OCI-LY3 (cell line): ENCODE measurements around the gene EGR1.

ENCODE experiments used
- H2AFZ ChIP-seq: fragments of 200-600, 300-600 bp; shearing (Covaris generic); 2 replicates; pipeline ENCODE4 v1.6.0; 2014; ENCODE audit warnings: antibody characterized with exemption, low read depth, low read length
- H3K27ac ChIP-seq: fragments of 200-600, 300-600 bp; sonication (generic); 2 replicates; pipeline ENCODE4 v1.5.1; 2014; ENCODE audit warnings: mild to moderate bottlenecking, low read length, moderate library complexity, mixed read lengths
- H3K27me3 ChIP-seq: fragments of 200-600, 300-600 bp; sonication (generic); 2 replicates; pipeline ENCODE4 v1.6.1; 2014; ENCODE audit warnings: low read depth, low read length, mixed read lengths
- H3K36me3 ChIP-seq: fragments of 200-600, 300-600 bp; sonication (generic); replicated peaks from 2 replicates; pipeline ENCODE3; 2014; ENCODE audit warnings: low read depth, low read length, mixed read lengths
- H3K4me1 ChIP-seq: fragments of 300-600, 200-600 bp; sonication (generic); 2 replicates; pipeline ENCODE4 v1.6.1; 2014; ENCODE audit warnings: low read length, mixed read lengths
- H3K4me2 ChIP-seq: fragments of 200-600, 300-600 bp; sonication (generic); 2 replicates; pipeline ENCODE4 v1.6.1; 2014; ENCODE audit warnings: low read length, mixed read lengths
- H3K4me3 ChIP-seq: fragments of 300-600, 200-600 bp; sonication (generic); 2 replicates; pipeline ENCODE4 v1.5.1; 2014; ENCODE audit warnings: antibody characterized with exemption, mild to moderate bottlenecking, low read length, moderate library complexity
- H3K79me2 ChIP-seq: fragments of 300-600, 200-600 bp; shearing (Covaris generic); 2 replicates; pipeline ENCODE4 v1.6.1; 2014; ENCODE audit warnings: mild to moderate bottlenecking, low read length, mixed read lengths
- H3K9ac ChIP-seq: fragments of 300-600, 200-600 bp; shearing (Covaris generic); 2 replicates; pipeline ENCODE4 v1.6.0; 2014; ENCODE audit warnings: mild to moderate bottlenecking, low read length, moderate library complexity
- H3K9me3 ChIP-seq: fragments of 200-600, 300-600 bp; shearing (Covaris generic); 2 replicates; pipeline ENCODE4 v1.6.1; 2014; ENCODE audit warnings: low read length, mixed read lengths; ENCODE audit not compliant: insufficient read depth
- H4K20me1 ChIP-seq: fragments of 200-600, 300-600 bp; sonication (generic); 2 replicates; pipeline ENCODE4 v1.6.1; 2016; ENCODE audit warnings: low read length, mixed read lengths; ENCODE audit not compliant: insufficient read depth
- CTCF ChIP-seq: fragments of 200-600, 300-600 bp; sonication (generic); IDR thresholded peaks from 2 replicates; pipeline ENCODE4 v1.5.1; 2014; ENCODE audit warnings: antibody characterized with exemption, low read length, low read depth
- EZH2phosphoT487 ChIP-seq: fragments of 200-600 bp; shearing (Covaris generic); IDR thresholded peaks from 2 replicates; pipeline ENCODE4 v1.6.1; 2018; ENCODE audit warnings: antibody characterized with exemption, mixed run types, low read depth

Gene EGR1

GRCh38 chr5:138440159-138441073 is 24.9 kb upstream of the EGR1 start:
- Histone ChIP-seq H3K36me3 (peaks cover 8% of the 10 kb centered on the region), H3K4me1 (peaks cover 10% of the 10 kb centered on the region; the same call in 1 of the 2 replicates), H2AFZ (no peak overlapping the region), H4K20me1 (no peaks in the 10 kb centered on the region), H3K27me3 (no peaks in the 10 kb centered on the region), H3K79me2 (no peaks in the 10 kb centered on the region), H3K9me3 (no peaks in the 10 kb centered on the region), H3K9ac (no peak overlapping the region), H3K4me3 (no peak overlapping the region), H3K4me2 (no peak overlapping the region), H3K27ac (no peak overlapping the region)
- TF ChIP-seq CTCF: no peak
- TF ChIP-seq EZH2phosphoT487: no peak

DNA sequence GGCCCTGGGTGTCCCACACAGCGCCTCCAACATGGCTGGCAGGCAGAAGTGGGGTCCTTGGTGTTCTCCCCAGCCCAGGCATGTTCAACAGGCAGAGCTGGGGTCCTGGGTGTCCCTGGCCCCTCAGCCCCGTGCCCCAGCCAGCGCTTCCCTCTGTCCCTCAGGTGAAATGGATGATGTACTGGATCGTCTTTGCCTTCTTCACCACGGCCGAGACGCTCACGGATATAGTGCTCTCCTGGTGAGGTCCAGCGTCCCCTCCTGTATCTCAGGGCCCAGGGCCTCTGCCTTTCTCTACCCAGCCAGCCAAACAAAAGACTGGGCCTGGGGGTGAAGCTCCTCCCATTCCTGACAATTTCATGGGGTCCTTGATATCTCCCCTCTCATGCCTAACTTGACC is 24.1 kb upstream of the EGR1 start:
- no peak for TF ChIP-seq EZH2phosphoT487
- TF ChIP-seq CTCF: no peak
- H3K4me1 ChIP-seq: peaks cover 10% of the 10 kb centered on the region; the same call in 1 of the 2 replicates
- H3K36me3 ChIP-seq: peaks cover under 1% of the 10 kb centered on the region

GRCh38 chr5:138444078-138444773 is 21.1 kb upstream of the EGR1 start:
- H2AFZ ChIP-seq: no peak overlapping the region
- TF ChIP-seq EZH2phosphoT487 (no peak), CTCF (no peak)
- no peak overlapping the region for H3K9ac ChIP-seq
- no peaks in the 10 kb centered on the region for H3K27me3 ChIP-seq
- 0 out of 2 replicates have a peak, but pooled peaks cover 6% of the 10 kb centered on the region for H3K4me1 ChIP-seq
- no peak overlapping the region for H3K4me3 ChIP-seq
- no peaks in the 10 kb centered on the region for H3K9me3 ChIP-seq
- H4K20me1 ChIP-seq: no peaks in the 10 kb centered on the region
- H3K27ac ChIP-seq: no peak overlapping the region
- no peaks in the 10 kb centered on the region for H3K36me3 ChIP-seq
- no peak overlapping the region for H3K4me2 ChIP-seq
- H3K79me2 ChIP-seq: no peaks in the 10 kb centered on the region

More for the DNA sequence above, 24.1 kb upstream of the EGR1 start:
- H3K9ac ChIP-seq: no peak overlapping the region
- no peaks in the 10 kb centered on the region for H3K9me3 ChIP-seq
- no peaks in the 10 kb centered on the region for H4K20me1 ChIP-seq
- no peak overlapping the region for H3K4me2 ChIP-seq
- no peak overlapping the region for H2AFZ ChIP-seq
- H3K27me3 ChIP-seq: no peaks in the 10 kb centered on the region
- no peak overlapping the region for H3K27ac ChIP-seq
- H3K4me3 ChIP-seq: no peak overlapping the region
- no peaks in the 10 kb centered on the region for H3K79me2 ChIP-seq

DNA sequence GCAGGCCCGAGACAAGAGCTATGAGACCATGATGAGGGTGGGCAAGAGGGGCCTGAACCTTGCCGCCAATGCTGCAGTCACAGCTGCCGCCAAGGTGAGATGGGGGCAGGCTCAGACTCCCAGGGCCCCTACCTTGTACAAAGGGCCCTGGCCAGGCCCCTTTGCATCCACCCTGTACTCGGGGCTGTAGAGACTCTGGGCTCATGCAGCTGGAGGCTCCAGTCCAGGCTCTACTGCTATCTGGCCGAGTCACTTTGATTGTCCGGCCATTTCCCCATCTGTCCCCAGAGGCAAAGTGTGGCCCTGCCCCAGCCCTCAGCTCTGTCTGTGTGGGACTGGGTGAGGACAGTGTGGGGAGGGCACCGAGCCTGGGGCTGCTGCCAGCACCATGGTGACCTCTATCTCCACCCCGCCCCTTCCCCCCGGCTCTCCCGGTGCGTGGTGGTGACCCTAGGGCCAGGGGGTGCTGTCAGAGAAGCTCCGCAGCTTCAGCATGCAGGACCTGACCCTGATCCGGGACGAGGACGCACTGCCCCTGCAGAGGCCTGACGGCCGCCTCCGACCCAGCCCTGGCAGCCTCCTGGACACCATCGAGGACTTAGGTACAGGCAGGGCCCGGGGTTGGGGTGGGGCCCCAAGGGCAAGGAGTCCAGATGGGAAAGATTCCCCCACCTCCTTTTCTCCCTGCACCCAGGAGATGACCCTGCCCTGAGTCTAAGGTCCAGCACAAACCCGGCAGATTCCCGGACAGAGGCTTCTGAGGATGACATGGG is 20.3 kb upstream of the EGR1 start:
- H3K9me3 ChIP-seq: no peaks in the 10 kb centered on the region
- H3K36me3 ChIP-seq: no peaks in the 10 kb centered on the region
- no peaks in the 10 kb centered on the region for H4K20me1 ChIP-seq
- H3K27me3 ChIP-seq: no peaks in the 10 kb centered on the region
- H3K27ac ChIP-seq: no peak overlapping the region
- H3K4me1 ChIP-seq: 0 out of 2 replicates have a peak, but pooled peaks cover 6% of the 10 kb centered on the region
- no peaks in the 10 kb centered on the region for H3K79me2 ChIP-seq
- no peak overlapping the region for H2AFZ ChIP-seq
- no peak overlapping the region for H3K9ac ChIP-seq
- TF ChIP-seq CTCF (no peak), EZH2phosphoT487 (no peak)
- no peak overlapping the region for H3K4me3 ChIP-seq
- H3K4me2 ChIP-seq: no peak overlapping the region
